H1 (cell line): ENCODE data around the gene NMNAT3. TPM values are rescaled to one million over a fixed set of nuclear protein-coding genes. Genes with fewer than 3 reads are reported as not detected.

Source experiments
- CTCF ChIA-PET: fragments of 300-600 bp; sonication (Branson Sonifier 250); formaldehyde crosslinking; loops from one replicate; lab custom pipeline; 2021; ENCODE audit not compliant: partially characterized antibody; lab: Charles Lee
- POLR2A ChIA-PET: fragments of 300-600 bp; sonication (Branson Sonifier 250); formaldehyde crosslinking; loops from one replicate; lab custom pipeline; 2021; ENCODE audit warnings: inconsistent platforms; ENCODE audit not compliant: partially characterized antibody; lab: Charles Lee
- DNase-seq, 2 experiments: peaks; one replicate each; pipeline versions ENCODE4 v3.0.0 to v3.0.0-alpha.2; 2010 to 2022; ENCODE audit warnings: low spot score in 2 of 2, low read depth in 1 of 2, mixed read lengths in 1 of 2
- FAIRE-seq: peaks from 2 replicates; lab custom pipeline; 2011; peaks lifted over from hg19 to GRCh38; lab: Jason Lieb, UNC
- H2AFZ ChIP-seq: 2 replicates; pipeline ENCODE4 v1.8.1; 2012; ENCODE audit warnings: low read length, inconsistent platforms
- H2AK5ac ChIP-seq: 2 replicates; pipeline ENCODE4 v1.6.1; 2013; ENCODE audit warnings: low read depth, low read length
- H2BK120ac ChIP-seq: replicated peaks from 2 replicates; pipeline ENCODE3; 2013; ENCODE audit warnings: low read depth, low read length, inconsistent platforms
- H2BK12ac ChIP-seq: 2 replicates; pipeline ENCODE4 v1.6.1; 2013; ENCODE audit warnings: low read depth, low read length
- H2BK15ac ChIP-seq: 2 replicates; pipeline ENCODE4 v1.6.1; 2013; ENCODE audit warnings: low read length
- H2BK20ac ChIP-seq: 2 replicates; pipeline ENCODE4 v1.6.1; 2013; ENCODE audit warnings: low read length
- H2BK5ac ChIP-seq: 2 replicates; pipeline ENCODE4 v1.6.1; 2013; ENCODE audit warnings: low read depth, low read length
- H3K14ac ChIP-seq: 2 replicates; pipeline ENCODE4 v1.6.1; 2013; ENCODE audit warnings: inconsistent platforms; ENCODE audit not compliant: insufficient read length
- H3K18ac ChIP-seq: 2 replicates; pipeline ENCODE4 v1.6.1; 2013; ENCODE audit warnings: low read length; ENCODE audit errors: extremely low read depth
- H3K23ac ChIP-seq: 2 replicates; pipeline ENCODE4 v1.6.1; 2013; ENCODE audit warnings: inconsistent platforms; ENCODE audit not compliant: insufficient read length
- H3K23me2 ChIP-seq: 2 replicates; pipeline ENCODE4 v1.6.1; 2013; ENCODE audit warnings: low read depth, low read length
- H3K27ac ChIP-seq: 2 replicates; pipeline ENCODE4 v1.6.1; 2011; ENCODE audit warnings: low read depth, low read length, inconsistent platforms
- H3K27me3 ChIP-seq, 4 experiments: replicated peaks in 1 of 4; 1 replicate in 1 of 4; 2 replicates in 3 of 4; pipeline versions ENCODE4 v1.6.1 to v1.8.1; 2011 to 2013; ENCODE audit warnings: low read length in 3 of 4, mild to moderate bottlenecking in 3 of 4, inconsistent platforms in 2 of 4, mixed read lengths in 2 of 4, moderate library complexity in 1 of 4; ENCODE audit not compliant: control insufficient read depth in 3 of 4, insufficient read depth in 3 of 4; ENCODE audit errors: extremely low read depth in 1 of 4
- H3K36me3 ChIP-seq, 4 experiments: 2 replicates each; pipeline versions ENCODE4 v1.6.1 to v1.8.1; 2011 to 2013; ENCODE audit warnings: mild to moderate bottlenecking in 4 of 4, low read length in 3 of 4, moderate library complexity in 2 of 4, control low read depth in 1 of 4, inconsistent platforms in 1 of 4; ENCODE audit not compliant: insufficient read depth in 4 of 4, control insufficient read depth in 2 of 4
- H3K4ac ChIP-seq: replicated peaks from 2 replicates; pipeline ENCODE3; 2013; ENCODE audit warnings: low read length, low read depth, mixed read lengths, inconsistent platforms; ENCODE audit not compliant: insufficient read length
- H3K4me1 ChIP-seq, 4 experiments: replicated peaks in 1 of 4; 1 replicate in 1 of 4; 2 replicates in 3 of 4; pipeline versions ENCODE4 v1.6.1 to v1.8.1; 2011 to 2013; ENCODE audit warnings: low read length in 3 of 4, inconsistent platforms in 2 of 4, mixed read lengths in 1 of 4; ENCODE audit not compliant: insufficient read depth in 4 of 4, control insufficient read depth in 3 of 4
- H3K4me2 ChIP-seq, 2 experiments: 2 replicates each; pipeline versions ENCODE4 v1.6.1 to v1.8.1; 2011 to 2013; ENCODE audit warnings: low read depth in 2 of 2, low read length in 2 of 2, control low read depth in 1 of 2, inconsistent platforms in 1 of 2, mild to moderate bottlenecking in 1 of 2; ENCODE audit not compliant: insufficient read depth in 1 of 2
- H3K4me3 ChIP-seq, 4 experiments: fragments of 200-600, 300-600 bp in 1 of 4; sonication (generic), shearing (Covaris generic), sonication (Bioruptor Twin) in 1 of 4; 2 replicates each; pipeline versions ENCODE4 v1.5.1 to v1.8.1; 2011 to 2016; ENCODE audit warnings: low read length in 4 of 4, low read depth in 3 of 4, control low read depth in 2 of 4, inconsistent platforms in 2 of 4, mild to moderate bottlenecking in 2 of 4, mixed read lengths in 1 of 4, moderate library complexity in 1 of 4; ENCODE audit not compliant: insufficient read depth in 2 of 4; ENCODE audit errors: extremely low read depth in 1 of 4
- H3K56ac ChIP-seq: replicated peaks from 2 replicates; pipeline ENCODE3; 2013; ENCODE audit warnings: low read depth, mild to moderate bottlenecking, mixed read lengths, low read length, inconsistent platforms; ENCODE audit not compliant: insufficient read length
- H3K79me1 ChIP-seq: 2 replicates; pipeline ENCODE4 v1.6.1; 2013; ENCODE audit warnings: low read depth, low read length, control low read depth
- H3K79me2 ChIP-seq, 2 experiments: 2 replicates each; pipeline versions ENCODE4 v1.6.1 to v1.8.1; 2012 to 2013; ENCODE audit warnings: low read length in 2 of 2, mild to moderate bottlenecking in 2 of 2, inconsistent platforms in 1 of 2; ENCODE audit not compliant: insufficient read depth in 2 of 2, control insufficient read depth in 1 of 2
- H3K9ac ChIP-seq, 4 experiments: replicated peaks in 1 of 4; 1 replicate in 1 of 4; 2 replicates in 3 of 4; pipeline versions ENCODE4 v1.6.1 to v1.8.1; 2011 to 2013; ENCODE audit warnings: low read depth in 3 of 4, low read length in 3 of 4, control low read depth in 2 of 4, mild to moderate bottlenecking in 2 of 4, moderate library complexity in 2 of 4, inconsistent platforms in 1 of 4; ENCODE audit errors: extremely low read depth in 1 of 4
- H3K9me3 ChIP-seq, 2 experiments: 2 replicates each; pipeline versions ENCODE4 v1.6.1 to v1.8.1; 2012 to 2013; ENCODE audit warnings: mild to moderate bottlenecking in 2 of 2, moderate library complexity in 2 of 2, control low read depth in 1 of 2, inconsistent platforms in 1 of 2, low read depth in 1 of 2, low read length in 1 of 2, mixed read lengths in 1 of 2; ENCODE audit not compliant: insufficient read depth in 2 of 2
- H4K20me1 ChIP-seq, 2 experiments: replicated peaks in 1 of 2; 2 replicates each; pipeline versions ENCODE3 to v1.8.1; 2011 to 2013; ENCODE audit warnings: inconsistent platforms in 2 of 2, low read length in 2 of 2, mild to moderate bottlenecking in 1 of 2; ENCODE audit not compliant: insufficient read depth in 2 of 2, control insufficient read depth in 1 of 2
- H4K5ac ChIP-seq: 2 replicates; pipeline ENCODE4 v1.6.1; 2013; ENCODE audit warnings: low read length, low read depth, mixed read lengths, inconsistent platforms; ENCODE audit not compliant: insufficient read length
- H4K8ac ChIP-seq: 2 replicates; pipeline ENCODE4 v1.8.0; 2013; ENCODE audit warnings: mild to moderate bottlenecking, moderate library complexity, low read length, inconsistent platforms; ENCODE audit not compliant: insufficient read depth; ENCODE audit errors: extremely low read depth
- H4K91ac ChIP-seq: replicated peaks from 2 replicates; pipeline ENCODE3; 2013; ENCODE audit warnings: low read length, mixed read lengths, inconsistent platforms; ENCODE audit not compliant: insufficient read length
- CBX5 ChIP-seq: fragments of 300-800, 300-1000 bp; sonication (generic); IDR thresholded peaks from 2 replicates; pipeline ENCODE4 v1.7.1; 2016; ENCODE audit warnings: antibody characterized with exemption, low read length, low read depth
- CHD1 ChIP-seq: IDR thresholded peaks from 2 replicates; pipeline ENCODE4 v1.6.1; 2012; ENCODE audit warnings: low read depth, low read length, improper control_type of control experiment
- JUND ChIP-seq: IDR thresholded peaks from 2 replicates; pipeline ENCODE4 v1.6.1; 2011; ENCODE audit warnings: mild to moderate bottlenecking, improper control_type of control experiment, low read length
- SIN3A ChIP-seq, 2 experiments: IDR thresholded peaks in 1 of 2; conservative IDR thresholded peaks in 1 of 2; 2 replicates each; pipeline ENCODE4 v1.6.1; 2011 to 2012; ENCODE audit warnings: low read length in 2 of 2, improper control_type of control experiment in 1 of 2, low read depth in 1 of 2, mild to moderate bottlenecking in 1 of 2
- WGBS, 2 experiments: shearing (Covaris generic) in 1 of 2; methylation state at CpG; one replicate each; pipeline versions ENCODE4 v1.1.6 to v1.1.7; 2013 to 2015; ENCODE audit warnings: low lambda C conversion rate in 2 of 2, mixed read lengths in 2 of 2, inconsistent platforms in 1 of 2, low coverage in 1 of 2, missing lambda C conversion rate in 1 of 2; ENCODE audit not compliant: insufficient replicate concordance in 2 of 2, insufficient coverage in 1 of 2, insufficient read length in 1 of 2; ENCODE audit errors: extremely low coverage in 1 of 2, missing lambda C conversion rate in 1 of 2; 5-methylcytosine and 5-hydroxymethylcytosine counted together
- polyA plus RNA-seq, 7 experiments: library from polyadenylated mRNA; depleted of rRNA in 3 of 7; stranded (reverse) in 5 of 7; unstranded in 2 of 7; fragments of >200 nt in 5 of 7; fragments of 200-250 nt in 2 of 7; gene quantifications; 1 replicate in 5 of 7; 2 replicates in 1 of 7; 4 replicates in 1 of 7; pipeline versions ENCODE4 v1.2.1 to v1.2.3, GENCODE V29; 2011 to 2013; ENCODE audit warnings: missing spikeins in 2 of 7, mixed read lengths in 2 of 7
- total RNA-seq: library from RNA; stranded (reverse); fragmentation: NEBNext Ultra II Directional; extraction: Animal tissue kit (Norgen Biotek cat#: 25700); gene quantifications from 2 replicates; pipeline ENCODE4 v1.2.1, GENCODE V29; 2021

The NMNAT3 gene
- total and polyA plus RNA-seq, 2 of the 8 experiments (the other 6 are each of a cell fraction or from before 2014, with no cell fraction given): 4.2 to 4.3 TPM

DNA sequence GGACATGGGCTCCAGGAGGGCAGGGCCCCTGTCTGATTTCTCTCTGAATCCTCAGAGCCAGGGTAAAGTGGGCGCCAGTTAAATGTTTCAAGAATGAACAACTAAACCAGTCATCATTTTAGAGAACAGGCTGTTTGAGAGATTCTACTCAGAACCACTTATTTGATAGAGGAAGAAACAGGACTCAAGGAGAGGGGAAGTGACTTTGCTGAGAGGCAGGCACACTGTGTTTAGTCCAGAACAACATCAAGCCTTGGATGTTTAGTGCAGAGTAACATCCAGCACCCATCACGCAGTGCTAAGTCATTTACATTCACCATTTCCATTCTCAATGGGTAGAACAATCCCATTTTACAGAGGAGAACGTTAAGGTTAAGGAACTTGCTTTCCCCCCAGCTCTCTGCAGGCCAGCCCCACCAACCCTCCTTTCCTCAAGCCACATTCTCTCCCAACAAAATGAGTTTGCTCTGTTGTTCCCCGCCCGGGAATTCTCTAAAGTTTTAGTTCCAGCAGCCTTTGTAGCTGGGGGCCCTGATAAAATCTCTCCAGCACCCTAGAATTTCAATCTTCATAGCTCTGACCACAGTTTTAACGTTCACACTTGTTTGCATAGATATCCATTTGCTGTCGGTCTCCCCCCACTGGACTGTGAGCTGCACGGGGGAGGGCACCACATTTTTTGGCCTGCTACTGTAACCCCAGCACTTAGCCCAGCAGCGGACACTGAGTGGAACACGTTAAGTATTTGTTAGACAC is 962 bp downstream of the NMNAT3 start:
- H3K79me1 ChIP-seq: no peaks in the 10 kb centered on the region
- FAIRE-seq: peak; percentile 32
- H2AK5ac ChIP-seq: no peak overlapping the region
- H3K23me2 ChIP-seq: peaks cover 7% of the 10 kb centered on the region
- H3K14ac ChIP-seq: no peak overlapping the region
- H3K56ac ChIP-seq: no peak overlapping the region
- H2BK20ac ChIP-seq: no peak overlapping the region
- H3K27ac ChIP-seq: no peak overlapping the region
- TF ChIP-seq JUND (no peak), SIN3A (conservative IDR thresholded peaks at IDR 0.05 in 1 of 2, IDR thresholded peaks at IDR 0.05 in 1 of 2; ENCODE audit: low read depth in 1 of 2, low read length in 2 of 2) (no peak), CBX5 (no peak), CHD1 (no peak)
- H3K27me3 ChIP-seq: peaks cover 9 to 32% (median 21%) of the 10 kb centered on the region in 4 experiments
- no peaks in the 10 kb centered on the region for H3K9me3 ChIP-seq
- H4K8ac ChIP-seq: peak overlapping the region; percentile 26; the same call in 1 of the 2 replicates
- no peak overlapping the region for H2BK12ac ChIP-seq
- no peak overlapping the region for H3K23ac ChIP-seq
- no peak overlapping the region; the same call in 1 of the 2 replicates for H2AFZ ChIP-seq
- H3K79me2 ChIP-seq: no peaks in the 10 kb centered on the region
- no peak overlapping the region; a peak in 1 of 7 replicates for H3K9ac ChIP-seq
- no peak overlapping the region for H2BK120ac ChIP-seq
- H3K18ac ChIP-seq: no peak overlapping the region
- H3K4me3 ChIP-seq: peak overlapping the region; percentile 36 to 75 (median 56)
- no peak overlapping the region for H4K5ac ChIP-seq
- H4K20me1 ChIP-seq: no peaks in the 10 kb centered on the region
- DNase-seq: no peak
- no peak overlapping the region for H3K4ac ChIP-seq
- peak overlapping the region; percentile 86 to 92 for H3K4me2 ChIP-seq
- ChIA-PET POLR2A (interaction anchor here (0.8 kb wide), 1 partner anchor 36 kb away, joined by 4 read pairs; no protein-coding TSS in a partner anchor), CTCF (interaction anchor here (1.1 to 2.5 kb wide), 4 partner anchors 22 to 260 kb away, joined by 3 to 6 read pairs (median 4); no protein-coding TSS in a partner anchor)
- peaks cover 0 to 18% (median 12%) of the 10 kb centered on the region in 4 experiments; a peak in 3 of 7 replicates for H3K4me1 ChIP-seq
- no peaks in the 10 kb centered on the region for H3K36me3 ChIP-seq
- H2BK5ac ChIP-seq: no peak overlapping the region
- H2BK15ac ChIP-seq: peak overlapping the region; percentile 75; the same call in 1 of the 2 replicates
- WGBS, 2 experiments: 63% methylated on average over 10 of the region's 10 CpGs; no CpG with 5 or more reads in 1 of the 2 experiments
- no peak overlapping the region for H4K91ac ChIP-seq
